Colonic mucosa (tissue), 4 donors: Measurements from ENCODE around the gene RNF112. TPM values are rescaled to one million over a fixed set of nuclear protein-coding genes. Genes with fewer than 3 reads are reported as not detected.

Source experiments
- DNase-seq: peaks from one replicate; pipeline ENCODE4 v3.0.0-alpha.2; 2020
- H3K27ac ChIP-seq: fragments of 200-600 bp; one replicate; pipeline ENCODE4 v1.8.0; 2021
- H3K27me3 ChIP-seq: fragments of 200-600 bp; one replicate; pipeline ENCODE4 v1.8.0; 2021
- H3K36me3 ChIP-seq: fragments of 200-600 bp; one replicate; pipeline ENCODE4 v1.8.0; 2021
- H3K4me1 ChIP-seq: fragments of 200-600 bp; one replicate; pipeline ENCODE4 v1.8.0; 2021; ENCODE audit warnings: mild to moderate bottlenecking
- H3K4me3 ChIP-seq: fragments of 200-600 bp; one replicate; pipeline ENCODE4 v1.8.0; 2021
- H3K9ac ChIP-seq, 2 donors: one replicate each; pipeline ENCODE4 v1.7.0; 2013; ENCODE audit warnings: control low read depth in 2 of 2, low read depth in 2 of 2, low read length in 2 of 2
- H3K9me3 ChIP-seq: fragments of 200-600 bp; one replicate; pipeline ENCODE4 v1.8.0; 2021
- CTCF ChIP-seq: fragments of 200-600 bp; IDR thresholded peaks from one replicate; pipeline ENCODE4 v1.8.0; 2022; ENCODE audit warnings: antibody characterized with exemption, mild to moderate bottlenecking
- intact Hi-C: fragments of 100-400 bp; cut with DNase I; formaldehyde crosslinking; loops from one replicate; pipeline ENCODE4 v1.14.1; 2022
- total RNA-seq, 2 donors: library from RNA; stranded (reverse); fragmentation: NEBNext Ultra II Directional in 1 of 2; extraction: Animal tissue kit (Norgen Biotek cat#: 25700) in 1 of 2; gene quantifications; one replicate each; pipeline ENCODE4 v1.2.1, GENCODE V29; 2021
- donor health status: healthy.
- donor health status: DM: no; HTN: no; CAD: no.
- donor health status: DM: no; HTN: no; CAD: no.

RNF112 gene
- total RNA-seq, 2 donors from 2014 or later = 2.4 to 4.3 TPM

- TF ChIP-seq CTCF = no peak
- no peaks in the 10 kb centered on the region for H3K4me1 ChIP-seq
- H3K9me3 ChIP-seq = no peaks in the 10 kb centered on the region
- no peaks in the 10 kb centered on the region for H3K36me3 ChIP-seq
- no peaks in the 10 kb centered on the region for H3K27me3 ChIP-seq
- no peak overlapping the region for H3K9ac ChIP-seq
- intact Hi-C loops = no loop called here
- H3K27ac ChIP-seq = no peak overlapping the region
- peak; percentile 15 for DNase-seq
- H3K4me3 ChIP-seq = no peak overlapping the region
Measured at GRCh38 chr17:19417611-19418010, 6.6 kb downstream of the RNF112 start.

GRCh38 chr17:19418251-19418992 is 7.4 kb downstream of the RNF112 start:
- Histone ChIP-seq H3K9me3 (no peaks in the 10 kb centered on the region), H3K9ac (no peak overlapping the region), H3K27me3 (no peaks in the 10 kb centered on the region), H3K27ac (no peak overlapping the region), H3K4me1 (no peaks in the 10 kb centered on the region), H3K36me3 (no peaks in the 10 kb centered on the region), H3K4me3 (no peak overlapping the region)
- no peak for TF ChIP-seq CTCF
- intact Hi-C loops = no loop called here
- DNase-seq = peak; percentile 24

DNA sequence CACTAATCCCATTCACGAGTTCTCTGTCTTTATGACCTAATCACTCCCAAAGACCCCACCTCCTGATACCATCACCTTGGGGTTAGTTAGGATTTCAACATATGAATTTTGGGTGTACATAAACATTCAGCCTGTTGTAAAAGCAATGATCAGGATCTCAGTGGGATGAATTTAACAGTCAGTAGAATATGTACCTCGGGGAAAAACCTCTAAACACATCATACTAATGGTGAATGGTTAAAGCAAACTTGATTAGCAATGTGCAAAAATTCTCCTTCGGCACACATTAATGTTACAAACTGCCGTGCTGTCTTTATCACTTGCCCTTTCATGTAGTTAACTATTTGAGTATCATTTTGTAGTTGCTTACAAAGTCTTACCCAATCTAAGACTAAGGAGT is 10.2 kb downstream of the RNF112 start:
- Histone ChIP-seq H3K4me1 (no peaks in the 10 kb centered on the region), H3K36me3 (no peaks in the 10 kb centered on the region), H3K4me3 (no peak overlapping the region), H3K9ac (no peak overlapping the region), H3K27ac (no peak overlapping the region), H3K9me3 (no peaks in the 10 kb centered on the region), H3K27me3 (no peaks in the 10 kb centered on the region)
- TF ChIP-seq CTCF = no peak
- no peak for DNase-seq
- intact Hi-C loops = no loop called here

GRCh38 chr17:19421926-19422325 is 10.9 kb downstream of the RNF112 start:
- no peak for DNase-seq

More at GRCh38 chr17:19421926-19422325, 10.9 kb downstream of the RNF112 start:
- H3K4me1 ChIP-seq = no peaks in the 10 kb centered on the region
- no peak overlapping the region for H3K27ac ChIP-seq
- no peak overlapping the region for H3K4me3 ChIP-seq
- intact Hi-C loops = no loop called here
- no peaks in the 10 kb centered on the region for H3K9me3 ChIP-seq
- H3K9ac ChIP-seq = no peak overlapping the region
- no peaks in the 10 kb centered on the region for H3K36me3 ChIP-seq
- no peak for TF ChIP-seq CTCF
- H3K27me3 ChIP-seq = no peaks in the 10 kb centered on the region
